SK-N-SH (cell line): Measurements from ENCODE around the gene CFAP221. TPM values are rescaled to one million over a fixed set of nuclear protein-coding genes. Genes with fewer than 3 reads are reported as not detected.

ENCODE experiments used
- CTCF ChIA-PET: fragments of 300-600, 350-600 bp; formaldehyde crosslinking; extraction: SDS; loops from one replicate; lab custom pipeline; 2021; lab: Yijun Ruan, JAX
- POLR2A ChIA-PET: fragments of 350-600 bp; sonication (Branson Sonifier 250); formaldehyde crosslinking; extraction: SDS; loops from one replicate; lab custom pipeline; 2020; ENCODE audit warnings: antibody characterized with exemption, inconsistent platforms; lab: Yijun Ruan, JAX
- DNase-seq: peaks from one replicate; pipeline ENCODE4 v3.0.0; 2012
- H2AFZ ChIP-seq: fragments of 200-600 bp; sonication (generic); 2 replicates; pipeline ENCODE4 v1.8.1; 2016; ENCODE audit warnings: antibody characterized with exemption, mild to moderate bottlenecking, low read depth
- H3F3A ChIP-seq: fragments of 200-600 bp; sonication (generic); replicated peaks from 2 replicates; pipeline ENCODE3; 2016; ENCODE audit warnings: antibody characterized with exemption, mild to moderate bottlenecking; ENCODE audit not compliant: insufficient read depth
- H3K27ac ChIP-seq, 2 experiments: fragments of 200-500 bp in 1 of 2; fragments of 200-600 bp in 1 of 2; sonication (Bioruptor generic) in 1 of 2; sonication (generic), shearing (Covaris generic) in 1 of 2; 2 replicates each; pipeline versions ENCODE4 v1.5.1 to v1.6.1; 2014 to 2016; ENCODE audit warnings: low read depth in 2 of 2, inconsistent platforms in 1 of 2, low read length in 1 of 2, mild to moderate bottlenecking in 1 of 2, mixed read lengths in 1 of 2
- H3K27me3 ChIP-seq: fragments of 200-600 bp; sonication (generic), shearing (Covaris generic); 2 replicates; pipeline ENCODE4 v1.6.1; 2016; ENCODE audit warnings: mixed run types; ENCODE audit not compliant: insufficient read depth
- H3K36me3 ChIP-seq, 2 experiments: fragments of 200-500 bp in 1 of 2; fragments of 200-600 bp in 1 of 2; sonication (Bioruptor generic) in 1 of 2; sonication (generic) in 1 of 2; replicated peaks in 1 of 2; 2 replicates each; pipeline versions ENCODE3 to v1.5.1; 2014 to 2016; ENCODE audit warnings: low read length in 1 of 2, mild to moderate bottlenecking in 1 of 2; ENCODE audit not compliant: insufficient read depth in 2 of 2, control insufficient read depth in 1 of 2
- H3K4me1 ChIP-seq, 2 experiments: fragments of 200-500 bp in 1 of 2; fragments of 200-600 bp in 1 of 2; sonication (Bioruptor generic) in 1 of 2; sonication (generic), shearing (Covaris generic) in 1 of 2; 2 replicates each; pipeline versions ENCODE4 v1.5.1 to v1.6.1; 2014 to 2016; ENCODE audit warnings: low read depth in 1 of 2, low read length in 1 of 2, mixed run types in 1 of 2; ENCODE audit not compliant: insufficient read depth in 2 of 2, control insufficient read depth in 1 of 2
- H3K4me2 ChIP-seq: fragments of 200-600 bp; sonication (generic), shearing (Covaris generic); 2 replicates; pipeline ENCODE4 v1.6.1; 2017; ENCODE audit warnings: mixed run types
- H3K4me3 ChIP-seq, 2 experiments: fragments of 200-500 bp in 1 of 2; fragments of 200-600 bp in 1 of 2; sonication (Bioruptor generic) in 1 of 2; sonication (generic), shearing (Covaris generic) in 1 of 2; 2 replicates each; pipeline versions ENCODE4 v1.5.1 to v1.8.1; 2014 to 2016; ENCODE audit warnings: low read depth in 2 of 2, inconsistent platforms in 1 of 2, low read length in 1 of 2, mild to moderate bottlenecking in 1 of 2, mixed read lengths in 1 of 2, moderate library complexity in 1 of 2
- H3K79me2 ChIP-seq: fragments of 200-600 bp; sonication (generic); 2 replicates; pipeline ENCODE4 v1.8.1; 2017; ENCODE audit warnings: mild to moderate bottlenecking; ENCODE audit not compliant: insufficient read depth
- H3K9ac ChIP-seq: fragments of 200-600 bp; sonication (generic); 2 replicates; pipeline ENCODE4 v1.6.1; 2017; ENCODE audit warnings: mixed run types
- H3K9me2 ChIP-seq: fragments of 200-600 bp; sonication (generic); 2 replicates; pipeline ENCODE4 v1.6.1; 2017; ENCODE audit warnings: mixed run types
- H3K9me3 ChIP-seq: fragments of 200-600 bp; sonication (generic); 2 replicates; pipeline ENCODE4 v1.6.1; 2017; ENCODE audit warnings: mixed run types, mild to moderate bottlenecking, moderate library complexity
- H4K20me1 ChIP-seq: fragments of 200-600 bp; sonication (generic); 2 replicates; pipeline ENCODE4 v1.6.1; 2017; ENCODE audit warnings: mild to moderate bottlenecking, mixed run types; ENCODE audit not compliant: insufficient read depth
- CHD2 ChIP-seq: fragments of 150-350 bp; IDR thresholded peaks from 2 replicates; pipeline ENCODE4 v1.6.1; 2018; ENCODE audit warnings: low read length; ENCODE audit not compliant: partially characterized antibody
- EZH2phosphoT487 ChIP-seq: fragments of 200-600 bp; sonication (generic); IDR thresholded peaks from 2 replicates; pipeline ENCODE4 v1.6.1; 2017; ENCODE audit warnings: low read depth, mixed run types, mild to moderate bottlenecking, antibody characterized with exemption, moderate library complexity, borderline replicate concordance
- GABPA ChIP-seq: IDR thresholded peaks from 2 replicates; pipeline ENCODE4 v1.4.0; 2012; ENCODE audit warnings: low read depth, mild to moderate bottlenecking
- IRF3 ChIP-seq: fragments of 150-350 bp; IDR thresholded peaks from 2 replicates; pipeline ENCODE4 v1.6.1; 2016; ENCODE audit warnings: mild to moderate bottlenecking, low read depth, low read length
- JUND ChIP-seq: IDR thresholded peaks from 2 replicates; pipeline ENCODE4 v1.4.0; 2012
- MAX ChIP-seq: IDR thresholded peaks from 2 replicates; pipeline ENCODE4 v1.4.0; 2012; ENCODE audit warnings: low read depth
- MXI1 ChIP-seq: IDR thresholded peaks from 2 replicates; pipeline ENCODE4 v1.6.1; 2012; ENCODE audit warnings: mild to moderate bottlenecking, low read depth, low read length, improper control_type of control experiment
- NFIC ChIP-seq: IDR thresholded peaks from 2 replicates; pipeline ENCODE4 v1.4.0; 2012; ENCODE audit warnings: borderline replicate concordance
- POLR2AphosphoS5 ChIP-seq: IDR thresholded peaks from 2 replicates; pipeline ENCODE4 v1.6.1; 2012; ENCODE audit warnings: low read depth, low read length
- RAD21 ChIP-seq: IDR thresholded peaks from 2 replicates; pipeline ENCODE4 v1.6.1; 2012; ENCODE audit warnings: mild to moderate bottlenecking, low read length
- RFX5 ChIP-seq: IDR thresholded peaks from 2 replicates; pipeline ENCODE4 v1.6.1; 2012; ENCODE audit warnings: mild to moderate bottlenecking, improper control_type of control experiment, low read length
- RXRA ChIP-seq: IDR thresholded peaks from 2 replicates; pipeline ENCODE4 v1.4.0; 2012; ENCODE audit warnings: low read depth, mild to moderate bottlenecking, borderline replicate concordance
- TCF12 ChIP-seq: IDR thresholded peaks from 2 replicates; pipeline ENCODE4 v1.4.0; 2012
- USF2 ChIP-seq: fragments of 150-350 bp; IDR thresholded peaks from 2 replicates; pipeline ENCODE4 v1.6.1; 2017; ENCODE audit warnings: antibody characterized with exemption, low read length, low read depth, borderline replicate concordance
- WGBS: methylation state at CpG from one replicate; pipeline ENCODE4 v1.1.6; 2017; ENCODE audit warnings: low lambda C conversion rate; 5-methylcytosine and 5-hydroxymethylcytosine counted together
- polyA plus RNA-seq, 3 experiments: library from polyadenylated mRNA; depleted of rRNA; stranded (reverse); fragments of >200 nt; gene quantifications; 2 replicates each; pipeline ENCODE4 v1.2.3, GENCODE V29; 2012

Gene CFAP221
- polyA plus RNA-seq, 1 of the 3 experiments (the other 2 are of a cell fraction) = 0.12 TPM

- TF ChIP-seq GABPA = no peak
These were observed 101.9 kb downstream of the CFAP221 start (continued) for GRCh38 chr2:119646149-119646548.

GRCh38 chr2:119647440-119648169 lies 103.4 kb downstream of the CFAP221 start:
- TF ChIP-seq USF2 = no peak
- no peak for TF ChIP-seq RFX5
- TF ChIP-seq MXI1 = no peak
- no peak for TF ChIP-seq CHD2
- TF ChIP-seq POLR2AphosphoS5 = no peak
- no peak for TF ChIP-seq JUND
- TF ChIP-seq MAX = no peak
- TF ChIP-seq TCF12 = no peak
- TF ChIP-seq EZH2phosphoT487 = no peak
- no peak for TF ChIP-seq NFIC
- TF ChIP-seq RAD21 = no peak
- no peak for TF ChIP-seq RXRA
- no peak for TF ChIP-seq IRF3
- Histone ChIP-seq H3K27ac (no peak overlapping the region), H3K9ac (no peak overlapping the region), H3K27me3 (no peaks in the 10 kb centered on the region), H3K36me3 (no peaks in the 10 kb centered on the region), H3F3A (no peaks in the 10 kb centered on the region), H3K4me1 (peaks cover 0 to 4% of the 10 kb centered on the region in 2 experiments; a peak in 2 of 4 replicates), H4K20me1 (no peaks in the 10 kb centered on the region), H3K79me2 (no peaks in the 10 kb centered on the region), H3K9me3 (no peaks in the 10 kb centered on the region), H3K4me2 (no peak overlapping the region), H3K9me2 (no peaks in the 10 kb centered on the region), H3K4me3 (no peak overlapping the region), H2AFZ (no peak overlapping the region)
- CTCF ChIA-PET = interaction anchor here (0.6 to 3.0 kb wide), 4 partner anchors 14 to 299 kb away, joined by 3 to 10 read pairs (median 3); no protein-coding TSS in a partner anchor
- DNase-seq = no peak
- POLR2A ChIA-PET = no interaction called here
- WGBS = 56% methylated on average over 7 of the region's 7 CpGs
